CD4-positive, alpha-beta T cell treated with Interleukin-17A for 4 hours (primary cell): ENCODE measurements around the gene GPC1.

Experiments
- DNase-seq: peaks from one replicate; pipeline ENCODE4 v3.0.0-alpha.2; 2020; ENCODE audit warnings: mixed read lengths

The GPC1 gene

DNA sequence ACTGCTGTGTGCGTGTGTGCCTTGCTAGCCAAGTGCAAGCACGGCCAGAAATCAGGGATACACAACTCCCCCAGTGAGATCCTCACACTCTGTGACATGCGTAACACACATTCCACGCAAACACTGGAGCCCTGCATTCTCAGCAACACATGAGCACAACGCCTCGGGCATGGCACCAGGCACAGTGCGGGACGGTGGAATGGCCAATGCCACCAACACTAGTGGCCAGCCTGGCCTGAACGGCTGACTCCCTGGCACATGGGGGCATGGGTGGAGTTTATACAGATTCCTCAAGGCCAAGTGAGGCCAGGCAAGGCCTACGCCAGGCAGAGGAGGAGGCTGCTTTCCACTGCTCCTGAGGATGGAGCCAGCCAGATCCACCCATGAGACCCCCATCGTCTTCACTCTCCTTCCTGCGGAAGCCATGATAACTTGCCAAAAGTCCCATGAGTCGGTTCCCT, 66.1 kb downstream of the GPC1 start:
- no peak for DNase-seq

DNA sequence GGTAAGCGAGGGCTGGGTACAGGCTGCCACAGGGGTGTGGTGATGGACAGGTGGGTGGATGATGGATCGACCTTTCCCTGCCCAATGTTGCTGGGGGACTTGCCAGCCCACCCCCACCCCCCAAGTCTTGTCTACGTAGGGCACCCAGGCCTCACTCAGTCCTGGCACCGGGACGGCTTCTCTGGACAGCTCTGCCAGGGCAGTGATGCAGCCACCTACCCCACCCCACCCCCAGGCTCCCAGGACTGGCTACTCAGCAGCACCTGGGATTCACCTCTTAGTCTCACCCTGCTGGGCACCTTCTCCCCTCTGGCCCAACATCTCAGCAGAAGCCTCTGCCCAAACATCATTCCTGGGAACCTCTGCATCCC, 66.6 kb downstream of the GPC1 start:
- DNase-seq = no peak

DNA sequence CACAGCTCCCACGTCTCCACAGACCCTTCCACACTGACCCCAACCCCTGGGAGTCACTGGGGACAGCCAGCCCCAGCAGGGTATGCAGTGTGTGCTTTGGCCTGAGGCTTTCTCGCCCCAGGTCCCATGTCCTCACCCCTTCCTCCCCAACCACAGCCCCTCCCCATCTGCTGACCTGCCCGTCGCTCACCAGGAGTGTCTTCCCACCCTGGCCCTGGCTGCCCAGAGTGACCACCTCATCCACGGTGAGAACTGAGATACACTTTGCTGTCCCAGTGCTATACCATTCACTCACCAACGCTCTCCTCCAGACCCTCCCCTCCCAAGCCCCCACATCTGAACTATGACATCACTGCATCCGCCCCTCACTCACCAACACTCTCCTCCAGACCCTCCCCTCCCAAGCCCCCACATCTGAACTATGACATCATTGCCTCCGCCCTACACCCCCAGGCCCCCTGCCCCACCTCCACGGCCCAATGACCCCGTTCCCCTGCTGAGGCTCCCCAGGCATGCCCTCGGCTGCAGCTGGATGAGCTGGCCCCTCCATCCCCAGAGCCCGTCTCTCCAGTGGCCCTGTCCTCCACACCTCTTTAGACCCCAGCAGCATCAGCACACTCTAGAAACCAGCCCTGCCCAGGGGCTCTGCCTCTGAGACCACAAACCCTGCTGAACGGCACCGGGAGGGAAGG, 67.1 kb downstream of the GPC1 start:
- DNase-seq = no peak

GRCh38 chr2:240503375-240503774, 67.9 kb downstream of the GPC1 start:
- DNase-seq = no peak

DNA sequence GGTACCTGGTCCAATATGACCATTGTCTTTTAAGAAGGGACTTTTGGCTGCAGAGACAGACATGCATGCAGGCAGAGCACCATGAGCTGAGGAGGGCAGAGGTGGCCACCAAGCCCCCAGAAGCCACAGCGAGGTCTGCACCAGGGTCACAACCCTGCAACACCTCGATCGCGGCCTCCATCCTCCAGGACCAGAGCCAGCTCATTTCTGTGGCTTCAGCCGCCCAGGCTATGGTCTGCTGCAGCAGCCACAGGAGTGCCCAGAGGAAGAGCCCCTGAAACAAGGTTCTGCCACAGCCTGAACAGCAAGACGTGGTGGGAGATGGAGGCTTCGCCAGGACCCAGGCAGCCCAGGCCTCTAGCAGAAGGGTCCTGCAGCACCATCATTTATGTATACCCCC, 68.4 kb downstream of the GPC1 start:
- no peak for DNase-seq

- no peak for DNase-seq
These were observed 70.4 kb downstream of the GPC1 start for GRCh38 chr2:240505910-240506309.

DNA sequence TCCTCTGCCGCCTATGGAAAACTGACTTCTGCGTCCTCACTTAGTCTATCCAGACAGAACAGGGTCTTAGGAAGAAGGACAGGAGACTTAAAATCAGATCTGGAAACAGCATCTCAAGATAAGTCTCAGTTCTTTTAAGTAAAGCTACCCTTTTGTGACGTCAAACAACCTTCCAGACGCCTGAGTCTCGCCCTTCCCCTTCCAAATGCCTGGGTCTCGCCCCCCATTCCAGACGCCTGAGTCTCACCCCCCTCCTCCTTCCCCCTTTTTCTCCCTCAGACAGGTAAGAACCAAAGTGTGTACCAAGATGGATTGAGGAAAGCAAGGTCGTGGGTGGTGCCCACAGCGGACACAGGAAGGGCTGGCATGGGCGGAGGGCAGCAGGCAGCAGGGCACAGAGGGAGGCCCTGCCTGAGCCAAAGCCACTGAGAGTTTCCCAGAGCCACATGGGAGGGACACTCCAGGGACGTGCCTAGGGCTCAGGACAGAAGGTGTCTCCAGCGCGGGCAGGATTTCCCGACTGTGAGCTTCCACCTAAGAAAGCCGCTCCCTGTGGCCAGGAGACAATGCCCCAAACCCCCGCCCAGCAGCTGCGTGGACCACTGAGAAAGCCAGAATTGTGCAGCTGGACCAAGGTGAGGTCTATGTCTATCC, 71.1 kb downstream of the GPC1 start:
- DNase-seq = no peak

DNA sequence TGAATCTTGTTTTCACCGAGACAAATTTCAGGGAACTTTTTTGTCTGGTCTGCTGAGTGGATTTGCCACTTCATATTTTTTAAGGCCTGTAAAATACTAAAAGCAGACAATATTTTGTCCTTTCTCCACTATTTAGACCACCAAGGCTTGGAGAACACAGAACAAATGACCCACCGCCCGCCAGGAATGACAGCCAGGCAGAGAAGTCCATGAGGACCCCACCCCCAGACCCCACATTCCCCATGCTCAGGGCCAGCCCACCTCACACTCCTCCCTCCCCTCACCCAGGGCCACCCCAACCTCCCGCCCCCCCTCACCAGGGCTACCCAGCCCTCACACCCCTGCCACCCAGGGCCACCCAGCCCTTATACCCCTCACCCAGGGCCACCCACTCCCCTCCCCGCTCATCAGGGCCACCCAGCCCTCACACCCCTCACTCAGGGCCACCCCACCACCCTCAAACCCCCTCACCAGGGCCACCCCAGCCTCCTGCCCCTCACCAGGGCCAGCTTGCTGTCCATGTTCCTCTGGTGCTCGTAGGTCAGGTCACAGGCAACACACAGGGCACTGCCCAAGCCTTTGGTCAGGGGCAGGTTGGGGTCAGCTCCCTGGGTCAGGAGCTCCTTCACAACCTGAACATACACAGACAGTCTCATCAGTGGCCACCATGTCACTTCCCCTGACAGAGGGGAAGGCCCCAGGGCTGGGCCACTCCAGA, 71.8 kb downstream of the GPC1 start:
- DNase-seq = no peak

DNA sequence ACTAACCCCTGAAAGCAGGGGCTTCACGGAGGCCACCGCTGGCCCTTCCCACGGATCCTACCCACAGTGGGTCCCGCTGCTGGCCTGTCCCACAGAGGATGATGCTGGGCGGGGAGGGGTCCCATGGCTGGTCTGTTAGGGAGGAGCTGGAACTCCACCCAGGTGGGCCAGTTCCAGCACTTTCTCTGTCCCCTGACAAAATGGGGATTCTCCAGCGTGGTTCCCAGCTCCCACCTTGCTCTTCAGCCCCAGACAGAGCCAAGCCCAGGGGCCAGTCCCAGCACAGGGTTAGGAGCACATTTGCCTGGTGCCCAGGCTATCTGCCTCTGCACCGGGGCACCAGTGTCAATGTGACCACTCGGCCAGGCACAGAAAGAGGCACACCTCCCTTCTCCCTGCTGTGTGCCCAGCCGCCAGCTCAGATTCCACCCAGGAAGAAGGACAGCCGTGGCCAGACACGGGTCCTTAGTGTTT, 72.4 kb downstream of the GPC1 start:
- no peak for DNase-seq

DNA sequence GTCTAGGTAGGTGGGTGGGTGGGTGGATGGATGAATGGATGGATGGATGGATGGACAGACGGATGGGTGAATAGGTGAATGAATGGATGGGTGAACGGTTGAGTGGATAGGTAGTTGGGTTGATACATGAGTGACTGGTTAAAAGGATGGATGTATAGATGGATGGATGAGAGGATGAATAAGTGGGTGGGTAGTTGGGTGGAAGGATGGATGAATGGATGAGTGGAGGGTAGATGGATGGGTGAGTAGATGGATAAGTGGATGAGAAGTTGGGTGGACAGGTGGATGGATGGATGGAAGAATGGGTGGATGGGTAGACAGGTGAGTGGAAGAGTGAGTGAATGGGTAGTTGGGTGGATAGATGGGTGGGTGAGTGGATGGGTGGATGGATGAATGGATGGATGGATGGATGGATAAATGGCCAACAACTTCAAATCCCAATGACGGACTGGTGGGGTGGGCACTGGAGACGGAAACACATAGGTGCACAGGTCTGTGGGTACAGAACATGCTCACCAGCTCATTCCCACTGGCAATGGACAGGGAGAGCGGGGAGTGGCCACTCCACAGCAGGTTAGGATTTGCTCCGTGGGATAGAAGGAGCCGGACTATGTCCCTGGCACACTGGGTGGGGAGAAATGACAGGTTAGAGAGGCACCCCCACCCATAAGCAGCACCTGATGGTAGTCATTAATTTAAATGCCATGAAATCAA, 73.5 kb downstream of the GPC1 start:
- no peak for DNase-seq

GRCh38 chr2:240509667-240510512, 74.4 kb downstream of the GPC1 start:
- DNase-seq = no peak

DNA sequence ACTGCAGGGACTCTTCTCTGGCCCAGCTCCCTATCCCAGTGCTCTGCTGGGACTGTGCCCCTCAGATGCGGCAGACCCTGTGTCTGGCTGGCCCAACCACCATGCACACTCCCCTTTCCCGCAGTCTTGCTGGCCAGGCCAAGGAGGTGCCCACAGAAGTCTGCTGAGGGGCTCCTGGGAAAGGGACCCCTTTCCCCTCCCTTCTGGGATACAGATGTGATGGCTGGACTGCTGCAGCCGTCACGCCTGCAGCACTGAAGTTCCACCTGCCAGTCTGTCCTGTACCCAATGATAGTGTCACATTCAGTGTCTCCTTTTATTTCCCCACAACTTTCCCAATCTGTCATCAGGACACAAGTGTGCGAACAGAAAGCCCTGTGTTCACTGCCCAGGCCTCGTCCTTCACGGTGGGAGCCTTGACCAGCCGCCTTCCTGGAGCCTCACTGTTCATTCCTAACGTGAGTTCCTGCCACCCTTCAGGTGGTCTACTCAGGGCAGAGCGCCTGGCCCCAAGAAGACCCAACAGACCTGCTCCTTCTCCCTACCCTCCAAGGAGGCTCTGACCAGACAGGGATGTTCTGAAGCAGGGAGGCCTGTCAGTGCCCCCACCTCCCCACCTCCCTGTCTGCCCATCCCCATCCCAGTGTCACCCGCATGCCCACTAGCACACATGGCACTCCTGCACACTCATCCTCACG, 75.2 kb downstream of the GPC1 start:
- no peak for DNase-seq

DNA sequence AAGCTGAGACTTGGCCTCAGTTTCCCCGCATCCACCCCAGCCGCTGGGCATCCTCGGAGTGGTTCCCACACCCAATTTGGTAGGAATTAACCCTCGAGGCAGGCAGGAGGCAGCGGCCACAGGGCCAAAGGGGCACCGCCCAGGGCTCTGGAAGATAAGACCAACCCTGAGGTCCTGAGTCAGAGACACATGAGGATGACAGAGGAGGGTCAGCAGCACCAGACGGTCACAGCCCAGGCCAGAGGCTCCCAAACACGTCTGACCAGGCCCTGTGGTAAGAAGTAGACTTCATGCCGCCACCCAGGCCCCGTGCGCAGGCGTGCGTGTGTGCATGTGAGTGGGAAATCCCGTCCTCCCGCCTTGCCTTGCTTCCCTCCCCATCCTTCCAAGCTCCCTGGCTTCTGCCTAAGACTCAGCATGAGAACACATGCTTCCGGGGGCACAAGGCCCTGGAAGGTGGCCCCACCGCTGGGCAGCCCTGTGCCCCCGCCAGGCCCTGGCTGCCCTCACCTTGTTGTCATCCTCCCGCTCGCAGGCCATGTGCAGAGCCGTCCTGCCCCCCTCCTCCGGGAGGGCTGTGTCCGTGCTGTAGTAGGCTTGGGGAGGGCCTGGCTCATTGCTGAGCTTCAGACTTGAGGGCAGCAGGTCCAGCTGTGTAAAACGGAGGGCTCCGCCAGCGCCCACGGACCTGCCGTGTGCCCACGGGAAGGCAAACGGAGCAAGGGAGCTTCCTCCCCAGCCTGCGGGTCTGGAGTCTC, 76.1 kb downstream of the GPC1 start:
- DNase-seq = no peak

GRCh38 chr2:240512109-240512485, 76.6 kb downstream of the GPC1 start:
- DNase-seq = no peak

DNA sequence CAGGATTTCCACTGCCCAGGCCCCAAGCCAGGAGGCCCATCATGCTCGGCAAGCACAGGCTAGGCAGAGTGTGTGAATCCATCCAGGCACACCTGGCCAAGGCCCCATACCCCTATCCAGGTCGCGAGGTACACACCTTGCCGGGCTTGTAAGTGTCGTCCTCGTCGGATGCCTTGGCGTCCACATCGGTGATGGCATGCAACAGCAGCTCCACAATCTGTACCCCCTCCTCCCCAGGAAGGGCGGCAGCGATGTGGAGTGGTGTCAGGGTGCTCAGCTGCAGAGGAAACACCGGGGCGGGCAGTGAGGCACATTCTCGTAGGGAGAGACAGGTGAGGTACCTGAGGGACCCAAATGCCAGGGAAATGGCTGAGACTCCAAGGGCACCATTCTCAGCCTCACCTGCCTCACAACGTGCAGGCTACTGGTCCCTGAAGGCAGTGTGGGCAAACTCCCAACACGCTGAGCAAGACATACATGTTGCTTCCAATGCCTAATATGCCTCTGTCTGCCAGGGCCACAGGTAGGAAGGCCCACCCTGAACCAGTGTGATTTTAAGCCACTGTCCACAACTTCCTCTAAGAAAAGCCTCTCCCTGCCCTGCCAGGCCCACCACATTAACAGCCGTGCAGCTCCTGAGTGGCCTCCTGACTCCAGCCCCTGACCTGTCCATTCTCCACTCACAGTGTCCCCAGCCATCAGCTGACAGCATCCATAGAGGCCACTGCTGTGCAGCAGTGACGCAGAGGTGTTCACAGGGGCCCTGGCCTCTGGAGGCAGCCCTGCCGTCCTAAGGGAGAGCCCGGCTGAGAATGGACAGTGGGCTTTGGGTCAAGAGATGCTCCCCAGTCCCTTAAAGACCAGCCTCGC, 77.4 kb downstream of the GPC1 start:
- no peak for DNase-seq

DNA sequence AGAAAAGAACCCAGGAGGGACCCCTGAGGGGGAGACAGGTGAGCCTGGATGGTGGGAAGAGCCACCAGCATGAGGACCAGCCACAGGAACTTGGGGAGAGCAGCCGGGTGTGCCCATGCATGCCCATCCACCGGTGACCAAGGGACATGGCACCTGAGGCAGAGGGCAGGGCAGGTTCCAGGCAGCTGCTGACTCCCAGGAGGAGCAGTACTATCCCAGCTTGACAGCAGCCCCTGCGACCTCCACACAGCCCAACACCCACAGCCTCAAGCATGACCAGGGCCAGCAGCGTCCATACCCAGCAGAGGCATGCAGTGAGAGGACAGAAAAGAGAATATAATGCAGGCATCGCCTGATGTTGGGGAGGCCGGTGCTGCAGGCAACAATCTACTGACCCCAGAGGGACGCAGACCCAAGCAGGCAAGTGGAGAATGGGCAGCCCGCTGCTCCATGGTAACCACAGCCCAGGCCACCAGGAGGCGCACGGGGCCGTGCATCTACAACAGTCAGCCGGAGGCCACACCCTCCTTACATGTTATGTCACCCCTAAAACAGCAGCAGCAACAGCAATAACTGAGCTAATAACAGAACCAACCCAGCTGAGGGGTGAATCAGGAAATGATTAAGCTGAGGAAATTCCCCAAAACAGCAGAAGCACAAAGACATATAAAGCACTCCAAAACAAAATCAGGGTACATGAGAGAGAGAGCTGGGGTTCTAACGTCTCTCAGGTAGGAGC, 78.3 kb downstream of the GPC1 start:
- DNase-seq = peak; percentile 93

GRCh38 chr2:240514631-240515030, 79.2 kb downstream of the GPC1 start:
- DNase-seq = no peak

GRCh38 chr2:240517342-240517741, 81.9 kb downstream of the GPC1 start:
- no peak for DNase-seq
